ENCODE data around the gene FBLN1. TPM values are rescaled to one million over a fixed set of nuclear protein-coding genes. Genes with fewer than 3 reads are reported as not detected.

Gene FBLN1
- total RNA-seq, 2 donors from 2014 or later, result 587 to 972 TPM

- DNase-seq (ENCODE audit: low spot score), result no peak
- Histone ChIP-seq H3K36me3 (no peaks in the 10 kb centered on the region), H3K27ac (no peak overlapping the region), H3K4me3 (peak overlapping the region; percentile 22), H3K9me3 (no peaks in the 10 kb centered on the region), H3K4me1 (ENCODE audit: control insufficient read depth in 1 of 2, low read depth in 2 of 2) (no peaks in the 10 kb centered on the region), H3K27me3 (replicated peaks; ENCODE audit: insufficient read depth) (no peaks in the 10 kb centered on the region)
- no peak for ATAC-seq (ENCODE audit: insufficient number of reproducible peaks, low FRiP score, low read depth)
- TF ChIP-seq CTCF (IDR thresholded peaks at IDR 0.05), result no peak
Measured at GRCh38 chr22:45638834-45639746, 136.4 kb downstream of the FBLN1 start.

GRCh38 chr22:45639747-45640102 lies 137.0 kb downstream of the FBLN1 start:
- TF ChIP-seq CTCF (IDR thresholded peaks at IDR 0.05), result no peak
- no peak for DNase-seq (ENCODE audit: low spot score)
- H3K27ac ChIP-seq, result no peak overlapping the region
- H3K4me3 ChIP-seq, result no peak overlapping the region
- no peak for ATAC-seq (ENCODE audit: insufficient number of reproducible peaks, low FRiP score, low read depth)
- H3K4me1 ChIP-seq (ENCODE audit: control insufficient read depth in 1 of 2, low read depth in 2 of 2), result no peaks in the 10 kb centered on the region
- H3K27me3 ChIP-seq (replicated peaks; ENCODE audit: insufficient read depth), result no peaks in the 10 kb centered on the region
- H3K9me3 ChIP-seq, result no peaks in the 10 kb centered on the region
- no peaks in the 10 kb centered on the region for H3K36me3 ChIP-seq

GRCh38 chr22:45640291-45640940 lies 137.7 kb downstream of the FBLN1 start:
- Histone ChIP-seq H3K4me3 (no peak overlapping the region), H3K36me3 (no peaks in the 10 kb centered on the region), H3K27ac (no peak overlapping the region), H3K4me1 (ENCODE audit: control insufficient read depth in 1 of 2, low read depth in 2 of 2) (peaks cover 0 to 2% of the 10 kb centered on the region in 2 donors), H3K9me3 (no peaks in the 10 kb centered on the region), H3K27me3 (replicated peaks; ENCODE audit: insufficient read depth) (no peaks in the 10 kb centered on the region)
- TF ChIP-seq CTCF (IDR thresholded peaks at IDR 0.05), result no peak
- DNase-seq (ENCODE audit: low spot score), result no peak
- no peak for ATAC-seq (ENCODE audit: insufficient number of reproducible peaks, low FRiP score, low read depth)

GRCh38 chr22:45640941-45641621 lies 138.4 kb downstream of the FBLN1 start:
- Histone ChIP-seq H3K27me3 (replicated peaks; ENCODE audit: insufficient read depth) (no peaks in the 10 kb centered on the region), H3K36me3 (no peaks in the 10 kb centered on the region), H3K27ac (no peak overlapping the region), H3K4me3 (no peak overlapping the region), H3K4me1 (ENCODE audit: control insufficient read depth in 1 of 2, low read depth in 2 of 2) (peaks cover 0 to 8% of the 10 kb centered on the region in 2 donors), H3K9me3 (no peaks in the 10 kb centered on the region)
- TF ChIP-seq CTCF (IDR thresholded peaks at IDR 0.05), result no peak
- ATAC-seq (ENCODE audit: insufficient number of reproducible peaks, low FRiP score, low read depth) (no peak), DNase-seq (ENCODE audit: low spot score) (no peak)

GRCh38 chr22:45642986-45643385 lies 140.3 kb downstream of the FBLN1 start:
- no peaks in the 10 kb centered on the region for H3K9me3 ChIP-seq
- H3K27me3 ChIP-seq (replicated peaks; ENCODE audit: insufficient read depth), result no peaks in the 10 kb centered on the region
- no peak overlapping the region for H3K27ac ChIP-seq

More at GRCh38 chr22:45642986-45643385, 140.3 kb downstream of the FBLN1 start:
- DNase-seq (ENCODE audit: low spot score), result no peak
- peaks cover 0 to 8% of the 10 kb centered on the region in 2 donors for H3K4me1 ChIP-seq (ENCODE audit: control insufficient read depth in 1 of 2, low read depth in 2 of 2)
- TF ChIP-seq CTCF (IDR thresholded peaks at IDR 0.05), result no peak
- ATAC-seq (ENCODE audit: insufficient number of reproducible peaks, low FRiP score, low read depth), result no peak
- no peak overlapping the region for H3K4me3 ChIP-seq
- no peaks in the 10 kb centered on the region for H3K36me3 ChIP-seq
